Pulmonary artery endothelial cell (primary cell): ENCODE measurements around the gene UBE2L6. TPM values are rescaled to one million over a fixed set of nuclear protein-coding genes. Genes with fewer than 3 reads are reported as not detected.

Source experiments
- total RNA-seq: library from RNA; depleted of rRNA; stranded (reverse); fragments of >200 nt; gene quantifications from 2 replicates; pipeline ENCODE4 v1.2.3, GENCODE V29; 2014

Gene UBE2L6
- total RNA-seq, 1 donor from 2014 or later = 34.5 TPM

Other genes with a start within 250 kb of the UBE2L6 start
- gene TNKS1BP1, start 242.7 kb downstream of the UBE2L6 start, total RNA-seq = 66.1 and 107 TPM in 2 replicates
- 102 and 115 TPM in 2 replicates for gene SSRP1, start 231.8 kb downstream of the UBE2L6 start, total RNA-seq
- gene P2RX3, start 229.3 kb downstream of the UBE2L6 start, total RNA-seq = not detected in 2 replicates
- not detected in 2 replicates for gene PRG3, start 186.5 kb downstream of the UBE2L6 start, total RNA-seq
- 0.40 TPM in 1 of 2 replicates, not detected in the other for gene PRG2, start 177.0 kb downstream of the UBE2L6 start, total RNA-seq
- 48.0 and 74.0 TPM in 2 replicates for gene SLC43A3, start 140.6 kb downstream of the UBE2L6 start, total RNA-seq
- 0.07 TPM in 2 replicates for gene RTN4RL2, start 107.1 kb downstream of the UBE2L6 start, total RNA-seq
- 14.1 and 15.6 TPM in 2 replicates for gene SLC43A1, start 52.0 kb downstream of the UBE2L6 start, total RNA-seq
- gene TIMM10, start 36.9 kb downstream of the UBE2L6 start, total RNA-seq = 52.2 and 74.4 TPM in 2 replicates
- not detected in 2 replicates for gene SMTNL1, start 30.1 kb downstream of the UBE2L6 start, total RNA-seq
- gene SERPING1, start 30.0 kb upstream of the UBE2L6 start, total RNA-seq = 0.11 TPM in 1 of 2 replicates, not detected in the other
- 0.14 and 0.20 TPM in 2 replicates for gene YPEL4, start 82.2 kb upstream of the UBE2L6 start, total RNA-seq
- 22.9 and 26.0 TPM in 2 replicates for gene CLP1, start 90.1 kb upstream of the UBE2L6 start, total RNA-seq
- gene ZDHHC5, start 100.4 kb upstream of the UBE2L6 start, total RNA-seq = 39.4 and 43.8 TPM in 2 replicates
- gene MED19, start 144.5 kb upstream of the UBE2L6 start, total RNA-seq = 16.7 and 18.5 TPM in 2 replicates
- gene TMX2, start 144.9 kb upstream of the UBE2L6 start, total RNA-seq = 53.2 and 85.0 TPM in 2 replicates
- gene SELENOH, start 173.8 kb upstream of the UBE2L6 start, total RNA-seq = 60.6 and 86.0 TPM in 2 replicates
- gene BTBD18, start 184.1 kb upstream of the UBE2L6 start, total RNA-seq = not detected in 2 replicates
- 174 and 247 TPM in 2 replicates for gene CTNND1, start 194.1 kb upstream of the UBE2L6 start, total RNA-seq